GM12873 (cell line): ENCODE data around the gene CFAP119.

Experiments
- TF ChIP-seq, protein P1 (sequence below): IDR thresholded peaks from 2 replicates; pipeline ENCODE4 v1.5.1; 2012; ENCODE audit warnings: low read depth, mild to moderate bottlenecking, moderate library complexity, low read length, control low read depth; ENCODE audit not compliant: insufficient read depth; ENCODE audit errors: missing control alignments

The CFAP119 gene

GRCh38 chr16:30794634-30795033 lies 32.8 kb upstream of the CFAP119 start:
- TF ChIP-seq, protein P1, sequence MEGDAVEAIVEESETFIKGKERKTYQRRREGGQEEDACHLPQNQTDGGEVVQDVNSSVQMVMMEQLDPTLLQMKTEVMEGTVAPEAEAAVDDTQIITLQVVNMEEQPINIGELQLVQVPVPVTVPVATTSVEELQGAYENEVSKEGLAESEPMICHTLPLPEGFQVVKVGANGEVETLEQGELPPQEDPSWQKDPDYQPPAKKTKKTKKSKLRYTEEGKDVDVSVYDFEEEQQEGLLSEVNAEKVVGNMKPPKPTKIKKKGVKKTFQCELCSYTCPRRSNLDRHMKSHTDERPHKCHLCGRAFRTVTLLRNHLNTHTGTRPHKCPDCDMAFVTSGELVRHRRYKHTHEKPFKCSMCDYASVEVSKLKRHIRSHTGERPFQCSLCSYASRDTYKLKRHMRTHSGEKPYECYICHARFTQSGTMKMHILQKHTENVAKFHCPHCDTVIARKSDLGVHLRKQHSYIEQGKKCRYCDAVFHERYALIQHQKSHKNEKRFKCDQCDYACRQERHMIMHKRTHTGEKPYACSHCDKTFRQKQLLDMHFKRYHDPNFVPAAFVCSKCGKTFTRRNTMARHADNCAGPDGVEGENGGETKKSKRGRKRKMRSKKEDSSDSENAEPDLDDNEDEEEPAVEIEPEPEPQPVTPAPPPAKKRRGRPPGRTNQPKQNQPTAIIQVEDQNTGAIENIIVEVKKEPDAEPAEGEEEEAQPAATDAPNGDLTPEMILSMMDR = no peak

GRCh38 chr16:30793508-30794069 lies 31.7 kb upstream of the CFAP119 start:
- TF ChIP-seq, protein P1 = no peak

DNA sequence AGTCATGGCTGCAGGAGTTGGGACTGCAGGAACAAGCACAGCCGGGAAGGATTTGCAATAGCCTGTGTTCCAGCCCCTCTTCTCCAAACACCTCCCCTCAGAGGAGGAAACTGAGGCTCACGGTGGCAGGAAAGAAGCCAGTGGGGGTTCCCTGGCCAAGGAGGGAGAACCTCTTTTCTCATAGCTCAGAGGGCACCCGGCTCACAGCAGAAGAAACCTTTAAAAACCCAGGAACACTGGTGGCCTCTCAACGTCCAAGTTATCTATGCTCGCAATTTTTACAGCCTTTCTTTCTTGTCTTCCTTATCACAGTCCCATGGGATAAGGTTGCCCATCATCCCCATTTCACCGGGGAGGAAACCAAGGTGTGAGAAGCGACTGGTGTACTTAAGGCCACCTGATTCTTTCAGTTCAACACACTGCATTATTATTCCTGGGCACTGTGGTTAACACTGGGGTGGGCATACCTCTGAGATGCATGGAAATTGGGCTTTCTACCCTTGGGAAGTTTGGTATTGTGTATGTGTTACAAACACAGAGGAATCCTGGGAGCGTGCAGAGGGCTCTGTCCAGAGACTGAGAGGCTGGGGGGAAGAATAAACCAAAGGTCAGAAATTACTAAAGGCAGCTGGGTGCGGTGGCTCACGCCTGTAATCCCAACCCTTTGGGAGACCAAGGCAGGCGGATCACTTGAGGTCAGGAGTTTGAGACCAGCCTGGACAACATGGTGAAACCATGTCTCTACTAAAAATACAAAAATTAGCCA lies 25.9 kb upstream of the CFAP119 start:
- TF ChIP-seq, protein P1 = no peak

DNA sequence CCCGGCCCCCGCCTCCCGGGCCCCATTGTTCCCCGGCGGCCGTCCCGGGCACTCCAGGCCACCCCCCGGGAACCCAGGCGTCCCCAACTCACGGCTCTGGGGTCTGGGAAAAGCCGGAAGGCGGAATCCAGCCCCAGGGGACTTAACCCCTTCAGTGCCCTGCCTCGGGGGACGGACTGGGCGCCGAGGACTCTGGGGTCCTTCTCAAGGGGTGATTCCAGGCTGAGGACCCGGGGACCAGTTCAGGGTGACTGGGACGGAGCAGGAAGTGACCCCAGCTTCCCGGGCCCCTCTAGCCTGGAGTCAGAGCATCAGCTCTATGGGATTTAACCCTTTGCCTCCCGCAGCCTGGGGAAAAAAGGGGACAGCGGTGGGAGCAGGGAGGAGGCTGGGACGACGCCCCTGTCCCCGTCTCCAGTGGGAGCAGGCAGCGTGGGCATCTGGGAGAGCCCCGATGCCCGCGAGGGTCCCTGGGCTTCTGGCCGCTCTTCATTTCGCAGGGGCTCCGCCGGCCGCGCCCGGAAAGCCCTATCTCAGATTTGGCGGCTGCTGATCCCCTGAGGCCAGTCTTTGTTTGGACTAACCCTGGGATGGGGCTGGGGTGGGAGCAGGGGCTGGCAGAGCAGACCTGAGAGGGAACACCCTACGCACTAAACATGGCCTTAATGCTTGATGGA lies 25.2 kb upstream of the CFAP119 start, which contains the start of gene ZNF629:
TSS of gene ZNF629 (minus strand) at position 270 of the 677 bp plus-strand sequence. CDS start 2,723 bp downstream, outside the sequence.
- TF ChIP-seq, protein P1 = no peak

DNA sequence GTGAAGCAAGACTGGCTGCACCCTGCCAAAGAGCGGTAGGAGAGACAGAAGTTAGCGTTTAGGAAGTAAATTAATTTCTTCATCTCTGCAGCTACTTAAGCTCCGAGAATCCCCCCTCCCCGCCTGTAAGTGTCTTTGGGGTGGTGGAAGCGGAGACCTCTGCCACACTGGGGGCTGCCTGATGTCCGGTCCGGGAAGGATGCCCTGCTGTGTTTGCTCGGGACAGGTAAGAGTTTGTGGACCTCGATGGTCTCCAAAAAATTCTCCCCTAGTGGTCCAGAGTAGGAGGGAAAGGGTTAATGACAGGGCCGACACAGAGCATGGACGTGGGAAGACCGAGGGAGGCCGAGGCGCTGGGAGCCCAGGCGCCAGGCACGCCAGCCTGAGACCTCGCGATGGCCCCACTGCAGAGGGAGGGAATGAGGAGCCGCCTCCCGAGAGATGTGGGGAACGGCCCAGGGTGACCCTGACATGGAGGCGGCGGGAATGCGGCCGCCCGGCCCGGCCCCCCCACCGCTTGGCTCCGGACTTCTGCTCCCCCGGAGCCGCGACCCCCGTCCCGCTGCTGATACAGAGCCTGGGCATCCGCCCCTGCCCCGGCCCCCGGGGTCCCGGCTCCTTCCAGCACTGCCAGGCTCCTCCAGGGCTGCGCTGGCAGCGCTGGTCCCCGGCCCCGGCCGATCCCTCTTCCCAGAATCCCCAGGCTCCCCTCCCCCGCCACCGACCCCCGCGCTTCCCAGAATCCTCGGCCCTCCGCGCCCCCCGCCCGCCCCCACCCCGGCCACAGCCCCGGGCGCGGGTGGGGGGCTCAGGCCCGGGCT lies 24.5 kb upstream of the CFAP119 start:
- TF ChIP-seq, protein P1 = no peak

DNA sequence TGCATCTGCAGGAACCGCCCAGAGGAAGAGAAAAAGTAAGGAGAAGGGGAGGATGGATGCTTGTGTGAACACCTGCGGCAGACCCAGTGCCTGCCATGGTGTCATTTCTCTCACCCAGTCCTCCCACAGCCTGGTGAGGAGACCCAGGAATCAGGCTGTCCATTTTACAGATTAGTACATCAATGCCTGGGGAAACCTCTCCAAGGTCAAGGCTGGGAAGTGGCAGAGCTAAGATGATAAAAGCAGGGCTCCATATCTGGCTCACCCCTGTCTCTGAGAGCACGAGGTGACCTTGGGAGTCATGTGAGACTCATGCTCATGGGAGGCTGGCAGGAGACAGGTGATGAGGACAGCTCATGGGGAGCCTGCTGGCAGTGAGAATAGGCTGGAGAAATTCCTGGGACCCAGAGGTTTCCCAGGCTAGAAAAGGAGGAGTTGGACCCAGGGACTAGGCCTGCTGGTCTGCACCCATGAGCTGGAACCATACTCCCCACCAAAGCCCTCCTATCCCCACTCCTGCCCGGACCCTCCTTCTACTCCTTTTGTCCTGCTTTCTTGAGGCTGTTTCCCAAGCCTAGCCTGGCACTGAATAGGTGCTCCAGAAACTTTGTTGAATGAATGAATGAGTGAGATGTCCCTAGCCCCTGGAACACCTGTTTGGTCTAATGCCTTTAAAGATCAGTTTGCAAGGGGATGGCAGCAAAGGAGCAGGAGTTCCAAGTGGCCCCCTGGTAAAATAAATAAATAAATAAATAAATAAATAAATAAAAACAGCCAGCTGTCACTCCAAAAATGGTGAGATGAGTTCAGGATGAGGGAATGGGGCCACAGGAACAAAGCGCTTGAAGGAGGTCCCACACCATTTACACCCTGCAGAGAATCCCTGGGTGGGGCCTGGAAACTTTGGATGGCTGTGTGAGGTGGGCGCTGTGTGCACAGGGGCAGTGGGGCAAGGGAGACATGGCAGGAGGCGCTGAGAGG lies 23.6 kb upstream of the CFAP119 start:
- TF ChIP-seq, protein P1 = no peak
